Measurements from ENCODE around the gene EPS15.

GRCh38 chr1:51499694-51500093 lies 19.4 kb downstream of the EPS15 start:
- TF ChIP-seq, protein P1, sequence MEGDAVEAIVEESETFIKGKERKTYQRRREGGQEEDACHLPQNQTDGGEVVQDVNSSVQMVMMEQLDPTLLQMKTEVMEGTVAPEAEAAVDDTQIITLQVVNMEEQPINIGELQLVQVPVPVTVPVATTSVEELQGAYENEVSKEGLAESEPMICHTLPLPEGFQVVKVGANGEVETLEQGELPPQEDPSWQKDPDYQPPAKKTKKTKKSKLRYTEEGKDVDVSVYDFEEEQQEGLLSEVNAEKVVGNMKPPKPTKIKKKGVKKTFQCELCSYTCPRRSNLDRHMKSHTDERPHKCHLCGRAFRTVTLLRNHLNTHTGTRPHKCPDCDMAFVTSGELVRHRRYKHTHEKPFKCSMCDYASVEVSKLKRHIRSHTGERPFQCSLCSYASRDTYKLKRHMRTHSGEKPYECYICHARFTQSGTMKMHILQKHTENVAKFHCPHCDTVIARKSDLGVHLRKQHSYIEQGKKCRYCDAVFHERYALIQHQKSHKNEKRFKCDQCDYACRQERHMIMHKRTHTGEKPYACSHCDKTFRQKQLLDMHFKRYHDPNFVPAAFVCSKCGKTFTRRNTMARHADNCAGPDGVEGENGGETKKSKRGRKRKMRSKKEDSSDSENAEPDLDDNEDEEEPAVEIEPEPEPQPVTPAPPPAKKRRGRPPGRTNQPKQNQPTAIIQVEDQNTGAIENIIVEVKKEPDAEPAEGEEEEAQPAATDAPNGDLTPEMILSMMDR (IDR thresholded peaks at IDR 0.05 in 2 of 3, conservative IDR thresholded peaks at IDR 0.05 in 1 of 3; ENCODE audit: insufficient read depth in 2 of 3, low read depth in 1 of 3, low read length in 3 of 3) = no peak
- TF ChIP-seq EHMT2 (IDR thresholded peaks at IDR 0.05) = no peak
- no peak for TF ChIP-seq CREM (IDR thresholded peaks at IDR 0.05; ENCODE audit: low read depth)
- no peak for TF ChIP-seq ZNF212 (CRISPR knock-in tag; IDR thresholded peaks at IDR 0.05)
- TF ChIP-seq, protein P2, sequence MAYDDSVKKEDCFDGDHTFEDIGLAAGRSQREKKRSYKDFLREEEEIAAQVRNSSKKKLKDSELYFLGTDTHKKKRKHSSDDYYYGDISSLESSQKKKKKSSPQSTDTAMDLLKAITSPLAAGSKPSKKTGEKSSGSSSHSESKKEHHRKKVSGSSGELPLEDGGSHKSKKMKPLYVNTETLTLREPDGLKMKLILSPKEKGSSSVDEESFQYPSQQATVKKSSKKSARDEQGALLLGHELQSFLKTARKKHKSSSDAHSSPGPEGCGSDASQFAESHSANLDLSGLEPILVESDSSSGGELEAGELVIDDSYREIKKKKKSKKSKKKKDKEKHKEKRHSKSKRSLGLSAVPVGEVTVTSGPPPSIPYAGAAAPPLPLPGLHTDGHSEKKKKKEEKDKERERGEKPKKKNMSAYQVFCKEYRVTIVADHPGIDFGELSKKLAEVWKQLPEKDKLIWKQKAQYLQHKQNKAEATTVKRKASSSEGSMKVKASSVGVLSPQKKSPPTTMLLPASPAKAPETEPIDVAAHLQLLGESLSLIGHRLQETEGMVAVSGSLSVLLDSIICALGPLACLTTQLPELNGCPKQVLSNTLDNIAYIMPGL (CRISPR knock-in tag; IDR thresholded peaks at IDR 0.05) = no peak
- TF ChIP-seq RBBP5 (IDR thresholded peaks at IDR 0.05; ENCODE audit: borderline replicate concordance, insufficient read depth, low read length, poor library complexity, severe bottlenecking) = no peak
- TF ChIP-seq POLR2A (conservative IDR thresholded peaks at IDR 0.05) = no peak
- TF ChIP-seq, protein P3, sequence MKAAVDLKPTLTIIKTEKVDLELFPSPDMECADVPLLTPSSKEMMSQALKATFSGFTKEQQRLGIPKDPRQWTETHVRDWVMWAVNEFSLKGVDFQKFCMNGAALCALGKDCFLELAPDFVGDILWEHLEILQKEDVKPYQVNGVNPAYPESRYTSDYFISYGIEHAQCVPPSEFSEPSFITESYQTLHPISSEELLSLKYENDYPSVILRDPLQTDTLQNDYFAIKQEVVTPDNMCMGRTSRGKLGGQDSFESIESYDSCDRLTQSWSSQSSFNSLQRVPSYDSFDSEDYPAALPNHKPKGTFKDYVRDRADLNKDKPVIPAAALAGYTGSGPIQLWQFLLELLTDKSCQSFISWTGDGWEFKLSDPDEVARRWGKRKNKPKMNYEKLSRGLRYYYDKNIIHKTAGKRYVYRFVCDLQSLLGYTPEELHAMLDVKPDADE (conservative IDR thresholded peaks at IDR 0.05; ENCODE audit: control insufficient read depth, low read depth, low read length) = no peak
- no peak for TF ChIP-seq MYC (IDR thresholded peaks at IDR 0.05; ENCODE audit: low read depth, low read length)
- TF ChIP-seq MYC (CRISPR knock-in tag; IDR thresholded peaks at IDR 0.05; ENCODE audit: borderline replicate concordance, low read depth) = no peak
- no peak for TF ChIP-seq YY1 (IDR thresholded peaks at IDR 0.05; ENCODE audit: borderline replicate concordance in 1 of 3, control insufficient read depth in 1 of 3, extremely low read depth in 1 of 3, insufficient read depth in 3 of 3, insufficient read length in 1 of 3, insufficient replicate concordance in 2 of 3, low read depth in 1 of 3, low read length in 2 of 3)
- TF ChIP-seq RNF2 (IDR thresholded peaks at IDR 0.05) = no peak
- TF ChIP-seq ZNF384 (IDR thresholded peaks at IDR 0.05; ENCODE audit: low read depth, low read length) = no peak
- TF ChIP-seq TCF7 (IDR thresholded peaks at IDR 0.05; ENCODE audit: borderline replicate concordance) = no peak

Data from K562 (cell line).